Esophagus squamous epithelium (tissue), 5 donors: ENCODE data around the gene C15orf61. TPM values are rescaled to one million over a fixed set of nuclear protein-coding genes. Genes with fewer than 3 reads are reported as not detected.

Source experiments
- DNase-seq: peaks from one replicate; lab custom pipeline; 2025; lab: John Stamatoyannopoulos, UW
- H3K27ac ChIP-seq, 4 donors: fragments of 200-600 bp; sonication (generic); one replicate each; pipeline ENCODE4 v1.5.1; 2016 to 2019; ENCODE audit warnings: mild to moderate bottlenecking in 1 of 4
- H3K27me3 ChIP-seq, 4 donors: fragments of 200-600 bp; sonication (generic); 1 replicate in 3 of 4; 2 replicates in 1 of 4; pipeline versions ENCODE4 v1.5.1 to v1.6.0; 2017 to 2021; ENCODE audit warnings: antibody characterized with exemption in 1 of 4
- H3K36me3 ChIP-seq, 3 donors: fragments of 200-600 bp; sonication (generic); one replicate each; pipeline ENCODE4 v1.5.1; 2016 to 2019
- H3K4me1 ChIP-seq, 3 donors: fragments of 200-600 bp; sonication (generic); one replicate each; pipeline ENCODE4 v1.5.1; 2017 to 2019
- H3K4me3 ChIP-seq, 4 donors: fragments of 200-600 bp; sonication (generic); 1 replicate in 3 of 4; 2 replicates in 1 of 4; pipeline ENCODE4 v1.5.1; 2016 to 2019; ENCODE audit warnings: mild to moderate bottlenecking in 2 of 4, moderate library complexity in 1 of 4
- H3K9me3 ChIP-seq, 3 donors: fragments of 200-600 bp; sonication (generic); one replicate each; pipeline ENCODE4 v1.5.1; 2016 to 2019
- POLR2A ChIP-seq, 4 donors: fragments of 450-650 bp; IDR thresholded peaks; one replicate each; pipeline ENCODE4 v1.6.1; 2017; ENCODE audit warnings: antibody characterized with exemption in 4 of 4, mild to moderate bottlenecking in 4 of 4, moderate library complexity in 3 of 4
- WGBS, 2 donors: methylation state at CpG; one replicate each; pipeline ENCODE4 v1.1.5; 2018; 5-methylcytosine and 5-hydroxymethylcytosine counted together
- intact Hi-C: fragments of 100-400 bp; cut with DNase I; formaldehyde crosslinking; loops from one replicate; pipeline ENCODE4 v1.15.0; 2022
- total RNA-seq, 4 donors: library from RNA; depleted of rRNA; stranded (reverse); fragments of >200 nt; gene quantifications; one replicate each; pipeline ENCODE4 v1.1.0, GENCODE V29; 2016
- TF ChIP-seq, protein P1 (sequence below), 6 experiments: fragments of 450-650 bp in 4 of 6; fragments of 200-600 bp in 2 of 6; sonication (generic) in 2 of 6; IDR thresholded peaks; one replicate each; pipeline ENCODE4 v1.5.1; 2016 to 2019; ENCODE audit warnings: antibody characterized with exemption in 6 of 6, mild to moderate bottlenecking in 4 of 6, moderate library complexity in 4 of 6
- donor health status: DM: yes; HTN: yes; CAD: no.

Gene C15orf61
- total RNA-seq, 4 donors from 2014 or later: 2.0 to 9.0 (median 3.5) TPM

DNA sequence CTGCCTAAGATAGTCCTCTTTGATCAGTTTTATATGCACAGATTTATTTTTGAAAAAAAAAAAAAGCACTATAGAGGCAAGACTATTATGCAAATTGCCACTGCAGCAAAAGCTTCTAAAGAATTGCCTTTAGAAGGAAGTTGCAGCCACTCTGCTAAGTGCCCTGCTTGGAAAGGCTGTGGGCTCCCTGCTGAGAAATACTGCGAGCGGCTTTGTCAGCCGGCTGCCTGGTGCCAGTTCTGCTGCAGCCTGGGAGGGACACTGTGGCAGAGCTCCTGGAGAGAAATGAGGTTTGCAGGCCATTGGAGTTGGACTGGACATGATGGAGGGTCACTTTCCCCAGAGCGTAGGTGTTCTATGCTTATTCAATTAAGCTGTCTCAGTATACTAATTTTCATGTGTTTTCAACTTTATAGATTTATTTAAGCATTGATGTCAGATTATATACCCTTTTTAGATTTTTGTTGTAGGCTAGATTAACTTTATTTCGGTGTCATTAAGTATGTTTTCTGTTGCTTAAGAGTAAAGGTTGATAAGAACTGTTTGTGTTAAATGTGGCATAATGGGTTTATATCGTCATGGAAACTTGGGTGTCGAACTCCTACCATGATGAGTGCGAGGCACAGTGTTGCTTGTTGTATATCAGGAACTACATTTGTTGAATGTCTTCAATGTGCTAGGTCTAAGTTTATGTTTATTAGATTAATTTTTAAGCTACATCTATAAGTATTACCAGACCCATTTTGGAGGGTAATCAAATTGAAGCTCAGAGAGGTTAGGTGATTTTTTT, 28.1 kb downstream of the C15orf61 start:
- no peak for DNase-seq
- intact Hi-C loops: no loop called here

DNA sequence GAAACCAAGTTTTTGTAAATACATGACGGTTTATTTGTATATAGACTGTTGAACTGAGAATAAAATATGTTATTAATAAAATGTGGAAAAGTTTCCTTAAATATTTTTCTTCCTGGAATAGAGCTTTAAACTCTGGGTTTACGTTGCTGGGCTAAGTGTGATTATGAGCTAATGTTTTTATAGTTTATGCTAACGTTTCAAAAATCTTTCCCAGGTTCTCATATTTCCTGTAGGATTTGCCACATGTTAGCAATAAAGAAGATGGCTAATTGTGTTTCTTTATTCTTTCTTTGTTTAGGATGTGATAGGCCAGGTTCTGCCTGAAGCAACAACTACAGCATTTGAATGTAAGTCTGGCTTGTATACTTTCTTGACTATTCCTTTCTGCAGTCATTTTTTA, 28.8 kb downstream of the C15orf61 start:
- TF ChIP-seq POLR2A (IDR thresholded peaks at IDR 0.05): no peak
- TF ChIP-seq, protein P1, sequence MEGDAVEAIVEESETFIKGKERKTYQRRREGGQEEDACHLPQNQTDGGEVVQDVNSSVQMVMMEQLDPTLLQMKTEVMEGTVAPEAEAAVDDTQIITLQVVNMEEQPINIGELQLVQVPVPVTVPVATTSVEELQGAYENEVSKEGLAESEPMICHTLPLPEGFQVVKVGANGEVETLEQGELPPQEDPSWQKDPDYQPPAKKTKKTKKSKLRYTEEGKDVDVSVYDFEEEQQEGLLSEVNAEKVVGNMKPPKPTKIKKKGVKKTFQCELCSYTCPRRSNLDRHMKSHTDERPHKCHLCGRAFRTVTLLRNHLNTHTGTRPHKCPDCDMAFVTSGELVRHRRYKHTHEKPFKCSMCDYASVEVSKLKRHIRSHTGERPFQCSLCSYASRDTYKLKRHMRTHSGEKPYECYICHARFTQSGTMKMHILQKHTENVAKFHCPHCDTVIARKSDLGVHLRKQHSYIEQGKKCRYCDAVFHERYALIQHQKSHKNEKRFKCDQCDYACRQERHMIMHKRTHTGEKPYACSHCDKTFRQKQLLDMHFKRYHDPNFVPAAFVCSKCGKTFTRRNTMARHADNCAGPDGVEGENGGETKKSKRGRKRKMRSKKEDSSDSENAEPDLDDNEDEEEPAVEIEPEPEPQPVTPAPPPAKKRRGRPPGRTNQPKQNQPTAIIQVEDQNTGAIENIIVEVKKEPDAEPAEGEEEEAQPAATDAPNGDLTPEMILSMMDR (IDR thresholded peaks at IDR 0.05): no peak
- no peak overlapping the region for H3K27ac ChIP-seq
- H3K4me3 ChIP-seq: no peak overlapping the region
- 52 to 62% methylated on average over 3 of the region's 3 CpGs for WGBS, 2 donors
- H3K4me1 ChIP-seq: peaks cover 0 to 39% (median 4%) of the 10 kb centered on the region in 3 donors
- intact Hi-C loops: no loop called here
- H3K27me3 ChIP-seq: no peaks in the 10 kb centered on the region
- DNase-seq: no peak
- peaks cover 0 to 54% (median 0%) of the 10 kb centered on the region in 3 donors for H3K36me3 ChIP-seq
- no peaks in the 10 kb centered on the region for H3K9me3 ChIP-seq

More for the DNA sequence above, 28.1 kb downstream of the C15orf61 start:
- Histone ChIP-seq H3K9me3 (no peaks in the 10 kb centered on the region), H3K27ac (no peak overlapping the region), H3K4me1 (peaks cover 0 to 46% (median 7%) of the 10 kb centered on the region in 3 donors), H3K36me3 (peaks cover 0 to 49% (median 0%) of the 10 kb centered on the region in 3 donors), H3K27me3 (no peaks in the 10 kb centered on the region), H3K4me3 (no peak overlapping the region)
- whole genome bisulfite sequencing, 2 donors: 83 to 86% methylated on average over 7 to 8 of the region's 8 CpGs
- TF ChIP-seq, protein P1 (IDR thresholded peaks at IDR 0.05): no peak
- no peak for TF ChIP-seq POLR2A (IDR thresholded peaks at IDR 0.05)

DNA sequence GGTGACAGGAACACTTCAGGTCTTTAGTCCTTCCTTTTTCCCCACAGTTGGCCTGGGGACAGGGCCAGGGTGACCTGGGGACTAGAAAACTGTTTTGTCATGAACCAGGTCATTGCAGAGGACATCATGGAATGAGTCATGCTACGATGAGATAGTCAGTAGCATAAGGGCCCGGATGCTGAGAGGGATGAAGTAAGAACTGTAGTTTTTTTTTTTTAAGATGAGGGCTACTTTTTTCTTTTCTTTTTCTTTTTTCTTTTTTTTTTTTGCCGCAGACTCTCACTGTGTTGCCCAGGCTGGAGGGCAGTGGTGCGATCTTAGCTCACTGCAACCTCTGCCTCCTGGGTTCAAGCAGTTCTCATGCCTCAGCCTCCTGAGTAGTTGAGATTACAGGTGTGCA, 29.6 kb downstream of the C15orf61 start:
- Histone ChIP-seq H3K27me3 (no peaks in the 10 kb centered on the region), H3K36me3 (peaks cover 0 to 60% (median 0%) of the 10 kb centered on the region in 3 donors), H3K9me3 (no peaks in the 10 kb centered on the region), H3K4me3 (no peak overlapping the region), H3K4me1 (peaks cover 0 to 31% (median 4%) of the 10 kb centered on the region in 3 donors), H3K27ac (no peak overlapping the region)
- intact Hi-C loops: no loop called here
- 69 to 87% methylated on average over 2 to 4 of the region's 4 CpGs for WGBS, 2 donors
- TF ChIP-seq, protein P1 (IDR thresholded peaks at IDR 0.05): no peak
- no peak for TF ChIP-seq POLR2A (IDR thresholded peaks at IDR 0.05)
- DNase-seq: no peak

DNA sequence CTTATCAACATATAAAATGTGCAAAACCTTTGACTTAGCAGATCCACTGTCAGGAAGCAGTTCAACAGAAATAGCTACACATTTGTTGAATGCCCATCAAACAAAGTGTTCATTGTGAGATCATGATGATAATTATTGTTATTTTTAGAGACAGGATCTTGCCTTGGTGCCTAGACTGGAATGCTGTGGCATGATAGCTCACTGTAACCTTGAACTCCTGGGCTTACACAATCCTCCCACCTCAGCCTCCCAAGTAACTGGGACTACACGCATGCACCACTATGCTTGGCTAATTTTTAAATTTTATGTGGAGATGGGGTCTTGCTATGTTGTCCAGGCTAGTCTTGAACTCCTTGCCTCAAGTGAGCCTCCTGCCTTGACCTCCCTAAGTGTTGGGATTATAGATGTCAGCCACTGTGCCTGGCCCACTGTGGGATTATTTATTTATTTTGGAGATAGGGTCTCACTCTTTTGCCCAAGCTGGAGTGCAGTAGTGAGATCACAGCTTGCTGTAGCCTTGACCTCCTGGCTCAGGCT, 30.3 kb downstream of the C15orf61 start:
- 93% methylated on average over 1 of the region's 1 CpG for WGBS, 2 donors
- no peak overlapping the region for H3K27ac ChIP-seq
- DNase-seq: no peak
- peaks cover 0 to 24% (median 4%) of the 10 kb centered on the region in 3 donors for H3K4me1 ChIP-seq
- no peak overlapping the region for H3K4me3 ChIP-seq
- H3K36me3 ChIP-seq: peaks cover 0 to 56% (median 0%) of the 10 kb centered on the region in 3 donors
- TF ChIP-seq, protein P1 (IDR thresholded peaks at IDR 0.05): no peak
- no peak for TF ChIP-seq POLR2A (IDR thresholded peaks at IDR 0.05)
- intact Hi-C loops: no loop called here
- H3K9me3 ChIP-seq: no peaks in the 10 kb centered on the region
- no peaks in the 10 kb centered on the region for H3K27me3 ChIP-seq

DNA sequence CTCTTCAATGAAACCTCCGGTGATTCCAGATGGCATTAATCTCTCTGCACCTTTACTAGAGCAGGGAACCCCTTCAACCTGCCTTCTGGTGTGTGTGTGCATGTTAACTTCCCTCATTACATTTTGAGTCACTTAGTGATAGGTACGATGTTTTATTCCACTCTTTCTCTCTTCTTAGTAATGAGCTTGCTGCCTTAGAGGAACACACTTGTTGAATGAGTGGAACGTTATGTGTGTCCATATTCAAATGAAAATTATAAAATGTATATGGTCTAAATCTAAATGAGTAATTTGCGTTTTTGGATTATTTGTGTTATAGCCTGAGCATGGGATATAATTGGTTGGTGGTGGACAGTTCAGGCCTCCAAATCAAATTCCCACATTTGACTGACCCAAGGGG, 33.6 kb downstream of the C15orf61 start:
- Histone ChIP-seq H3K9me3 (peaks cover 0 to 7% (median 0%) of the 10 kb centered on the region in 3 donors), H3K4me3 (no peak overlapping the region), H3K36me3 (peaks cover 0 to 83% (median 0%) of the 10 kb centered on the region in 3 donors), H3K27me3 (no peaks in the 10 kb centered on the region), H3K27ac (no peak overlapping the region), H3K4me1 (no peaks in the 10 kb centered on the region)
- TF ChIP-seq, protein P1 (IDR thresholded peaks at IDR 0.05): no peak
- no peak for TF ChIP-seq POLR2A (IDR thresholded peaks at IDR 0.05)
- WGBS, 2 donors: 83 to 88% methylated on average over 4 of the region's 4 CpGs
- no peak for DNase-seq
- intact Hi-C loops: no loop called here
